HepG2 (cell line): ENCODE data around the gene ID4. TPM values are rescaled to one million over a fixed set of nuclear protein-coding genes. Genes with fewer than 3 reads are reported as not detected.

Experiments
- ATAC-seq: fragments of 200-7000 bp; cut with Tn5 transposase; 3 replicates; pipeline ENCODE4 v1.9.1; 2020; ENCODE audit warnings: mild to moderate bottlenecking, moderate library complexity
- BruUV-seq: library from RNA; stranded (reverse); fragments of 400-500 nt; replicated peaks from 2 replicates; lab custom pipeline; 2021; lab: Mats Ljungman, UMichigan
- CTCF ChIA-PET: fragments of 300-600 bp; formaldehyde crosslinking; extraction: SDS; loops from one replicate; lab custom pipeline; 2021; ENCODE audit warnings: low total read pairs, inconsistent platforms, low intra/inter-chr PET ratio; lab: Yijun Ruan, JAX
- POLR2A ChIA-PET: fragments of 350-600 bp; sonication (Branson Sonifier 250); formaldehyde crosslinking; loops from one replicate; lab custom pipeline; 2020; ENCODE audit warnings: antibody characterized with exemption, inconsistent platforms; lab: Yijun Ruan, JAX
- DNase-seq: peaks from one replicate; pipeline ENCODE4 v3.0.0-alpha.2; 2015; ENCODE audit warnings: low spot score
- FAIRE-seq: peaks from 3 replicates; lab custom pipeline; 2011; peaks lifted over from hg19 to GRCh38; lab: Jason Lieb, UNC
- H2AFZ ChIP-seq: one replicate; pipeline ENCODE4 v1.6.1; 2011; ENCODE audit warnings: low read length, inconsistent platforms
- H3K27ac ChIP-seq: fragments of 300-600 bp; 3 replicates; pipeline ENCODE4 v1.8.0; 2011; ENCODE audit warnings: mixed run types, mild to moderate bottlenecking, mixed read lengths, low read length, inconsistent platforms; ENCODE audit not compliant: insufficient read depth; ENCODE audit errors: extremely low read length
- H3K27me3 ChIP-seq, 2 experiments: fragments of 200-600 bp in 1 of 2; 2 replicates in 1 of 2; 3 replicates in 1 of 2; pipeline versions ENCODE4 v1.6.0 to v1.8.0; 2011; ENCODE audit warnings: low read length in 2 of 2, mild to moderate bottlenecking in 2 of 2, moderate library complexity in 2 of 2, inconsistent platforms in 1 of 2; ENCODE audit not compliant: insufficient read depth in 2 of 2, control insufficient read depth in 1 of 2
- H3K36me3 ChIP-seq, 2 experiments: fragments of 200-600 bp in 1 of 2; replicated peaks in 1 of 2; 2 replicates in 1 of 2; 3 replicates in 1 of 2; pipeline versions ENCODE4 v1.5.1 to v1.8.0; 2011; ENCODE audit warnings: low read length in 2 of 2, inconsistent platforms in 1 of 2; ENCODE audit not compliant: insufficient read depth in 2 of 2, control insufficient read depth in 1 of 2
- H3K4me1 ChIP-seq: 2 replicates; pipeline ENCODE4 v1.5.1; 2012; ENCODE audit warnings: low read length, inconsistent platforms; ENCODE audit not compliant: insufficient read depth
- H3K4me2 ChIP-seq: 2 replicates; pipeline ENCODE4 v1.6.0; 2011; ENCODE audit warnings: low read depth, low read length, inconsistent platforms
- H3K4me3 ChIP-seq, 3 experiments: fragments of 200-600 bp in 1 of 3; sonication (generic), shearing (Covaris generic) in 1 of 3; replicated peaks in 1 of 3; 2 replicates each; pipeline ENCODE4 v1.5.1; 2011 to 2016; ENCODE audit warnings: low read length in 3 of 3, inconsistent platforms in 2 of 3, low read depth in 2 of 3, mild to moderate bottlenecking in 2 of 3, control low read depth in 1 of 3, mixed read lengths in 1 of 3; ENCODE audit not compliant: insufficient read depth in 1 of 3
- H3K79me2 ChIP-seq: one replicate; pipeline ENCODE4 v1.6.1; 2011; ENCODE audit warnings: low read length, inconsistent platforms; ENCODE audit not compliant: insufficient read depth
- H3K9ac ChIP-seq: 2 replicates; pipeline ENCODE4 v1.6.0; 2011; ENCODE audit warnings: mild to moderate bottlenecking, low read depth, low read length, inconsistent platforms; ENCODE audit not compliant: insufficient read depth
- H3K9me3 ChIP-seq: 2 replicates; pipeline ENCODE4 v1.5.1; 2012; ENCODE audit warnings: mild to moderate bottlenecking, low read length
- H4K20me1 ChIP-seq: 2 replicates; pipeline ENCODE4 v1.6.0; 2011; ENCODE audit warnings: inconsistent platforms, mild to moderate bottlenecking, low read length, moderate library complexity; ENCODE audit not compliant: insufficient read depth
- CTCF ChIP-seq: sonication (generic); formaldehyde crosslinking; IDR thresholded peaks from 2 replicates; pipeline ENCODE4 v1.5.0; 2020; ENCODE audit warnings: mild to moderate bottlenecking, missing genetic modification reagents, moderate library complexity
- FOSL2 ChIP-seq: sonication (generic); formaldehyde crosslinking; IDR thresholded peaks from 2 replicates; pipeline ENCODE4 v1.4.0; 2020; ENCODE audit warnings: missing genetic modification reagents
- MATR3 ChIP-seq: sonication (generic); formaldehyde crosslinking; IDR thresholded peaks from 2 replicates; pipeline ENCODE4 v1.4.0; 2020; ENCODE audit warnings: missing genetic modification reagents
- NR2C2 ChIP-seq: sonication (generic); formaldehyde crosslinking; IDR thresholded peaks from 2 replicates; pipeline ENCODE4 v1.4.0; 2020; ENCODE audit warnings: missing genetic modification reagents, mild to moderate bottlenecking, moderate library complexity, borderline replicate concordance
- NRL ChIP-seq: sonication (generic); formaldehyde crosslinking; IDR thresholded peaks from 2 replicates; pipeline ENCODE4 v1.5.0; 2020; ENCODE audit warnings: missing genetic modification reagents, mild to moderate bottlenecking, moderate library complexity, borderline replicate concordance
- POLR2AphosphoS5 ChIP-seq: IDR thresholded peaks from 2 replicates; pipeline ENCODE4 v1.6.1; 2012; ENCODE audit warnings: low read depth, low read length
- SRY ChIP-seq: sonication (generic); formaldehyde crosslinking; IDR thresholded peaks from 2 replicates; pipeline ENCODE4 v1.8.0; 2022; ENCODE audit warnings: mild to moderate bottlenecking, missing genetic modification reagents
- ZIK1 ChIP-seq: sonication (generic); formaldehyde crosslinking; IDR thresholded peaks from 2 replicates; pipeline ENCODE4 v1.5.0; 2020; ENCODE audit warnings: mild to moderate bottlenecking, low read depth, missing genetic modification reagents, borderline replicate concordance
- ZNF24 ChIP-seq: fragments of 450-650 bp; IDR thresholded peaks from 2 replicates; pipeline ENCODE4 v1.6.1; 2017; ENCODE audit warnings: antibody characterized with exemption, mild to moderate bottlenecking
- ZNF354B ChIP-seq: sonication (generic); formaldehyde crosslinking; IDR thresholded peaks from 2 replicates; pipeline ENCODE4 v1.8.0; 2022; ENCODE audit warnings: mild to moderate bottlenecking, missing genetic modification reagents
- ZNF879 ChIP-seq: sonication (generic); formaldehyde crosslinking; IDR thresholded peaks from 2 replicates; pipeline ENCODE4 v1.8.1; 2023; ENCODE audit warnings: missing genetic modification reagents
- ZUFSP ChIP-seq: sonication (generic); formaldehyde crosslinking; IDR thresholded peaks from 2 replicates; pipeline ENCODE4 v1.9.0; 2021; ENCODE audit warnings: missing genetic modification reagents, mild to moderate bottlenecking, borderline replicate concordance
- WGBS: methylation state at CpG from one replicate; pipeline ENCODE4 v1.1.6; 2017; ENCODE audit warnings: low lambda C conversion rate; 5-methylcytosine and 5-hydroxymethylcytosine counted together
- in situ Hi-C: cut with HindIII; loops from 2 replicates; pipeline ENCODE4 v1.10.0; 2017; ENCODE audit warnings: low pct_unique_long_range_greater_than_20kb; ENCODE audit not compliant: extremely low pct_ligation_motif_present
- intact Hi-C: fragments of 100-400 bp; cut with micrococcal nuclease; formaldehyde crosslinking; loops from one replicate; pipeline ENCODE4 v1.10.0; 2022; ENCODE audit not compliant: unreplicated experiment
- polyA plus RNA-seq, 8 experiments: library from polyadenylated mRNA; depleted of rRNA in 3 of 8; stranded (reverse) in 7 of 8; unstranded in 1 of 8; fragments of >200 nt; fragmentation: Illumina TruSeq in 4 of 8; extraction: Trizol in 4 of 8; gene quantifications; 2 replicates each; pipeline versions ENCODE4 v1.2.1 to v1.2.3, GENCODE V29; 2011 to 2016; ENCODE audit warnings: low read depth in 4 of 8, missing spikeins in 1 of 8, mixed read lengths in 1 of 8; ENCODE audit not compliant: insufficient read depth in 1 of 8
- total RNA-seq, 5 experiments: library from RNA; depleted of rRNA; stranded (reverse); fragments of >200 nt; fragmentation: Illumina TruSeq; extraction: Trizol; gene quantifications; 2 replicates each; pipeline ENCODE4 v1.2.3, GENCODE V29; 2016; ENCODE audit warnings: low read depth in 1 of 5
- TF ChIP-seq, protein P1 (sequence below): IDR thresholded peaks from 2 replicates; pipeline ENCODE4 v1.6.1; 2016; ENCODE audit warnings: low read depth, control low read depth
- TF ChIP-seq, protein P2 (sequence below): sonication (generic); formaldehyde crosslinking; IDR thresholded peaks from 2 replicates; pipeline ENCODE4 v1.5.1; 2020; ENCODE audit warnings: mild to moderate bottlenecking, missing genetic modification reagents, moderate library complexity
- TF ChIP-seq, protein P3 (sequence below): sonication (generic); formaldehyde crosslinking; IDR thresholded peaks from 2 replicates; pipeline ENCODE4 v1.8.0; 2022; ENCODE audit warnings: mild to moderate bottlenecking, missing genetic modification reagents; ENCODE audit not compliant: insufficient replicate concordance

The ID4 gene
- total and polyA plus RNA-seq, 2 of the 13 experiments (the other 11 are each of a cell fraction or from before 2014, with no cell fraction given), result 0.20 to 0.44 TPM

- DNase-seq (no peak), ATAC-seq (no peak), FAIRE-seq (no peak)
- no peaks in the 10 kb centered on the region for H3K4me1 ChIP-seq
- H3K4me3 ChIP-seq, result no peak overlapping the region
- H3K9ac ChIP-seq, result no peak overlapping the region
- ChIA-PET CTCF (no interaction called here), POLR2A (no interaction called here)
- H3K27me3 ChIP-seq, result peaks cover 0 to 6% of the 10 kb centered on the region in 2 experiments; a peak in 1 of 5 replicates
- H3K9me3 ChIP-seq, result no peaks in the 10 kb centered on the region
- in situ Hi-C loops, result no loop called here
- H3K4me2 ChIP-seq, result no peak overlapping the region
- H3K36me3 ChIP-seq, result no peaks in the 10 kb centered on the region
- H4K20me1 ChIP-seq, result no peaks in the 10 kb centered on the region
- H2AFZ ChIP-seq, result no peak overlapping the region
- H3K79me2 ChIP-seq, result no peaks in the 10 kb centered on the region
- BruUV-seq, result no TSS peak
- WGBS, result 5% methylated on average over 5 of the region's 5 CpGs
- intact Hi-C loops, result no loop called here
- no peak overlapping the region for H3K27ac ChIP-seq
- TF ChIP-seq NR2C2 (CRISPR knock-in tag) (no peak), MATR3 (CRISPR knock-in tag) (no peak), ZUFSP (CRISPR knock-in tag) (no peak), SRY (CRISPR knock-in tag) (no peak), ZNF354B (CRISPR knock-in tag) (no peak), ZNF879 (no peak), ZNF24 (no peak), ZIK1 (CRISPR knock-in tag) (no peak), POLR2AphosphoS5 (no peak), FOSL2 (CRISPR knock-in tag) (no peak), NRL (CRISPR knock-in tag) (no peak), CTCF (CRISPR knock-in tag) (no peak)
- TF ChIP-seq, protein P1, sequence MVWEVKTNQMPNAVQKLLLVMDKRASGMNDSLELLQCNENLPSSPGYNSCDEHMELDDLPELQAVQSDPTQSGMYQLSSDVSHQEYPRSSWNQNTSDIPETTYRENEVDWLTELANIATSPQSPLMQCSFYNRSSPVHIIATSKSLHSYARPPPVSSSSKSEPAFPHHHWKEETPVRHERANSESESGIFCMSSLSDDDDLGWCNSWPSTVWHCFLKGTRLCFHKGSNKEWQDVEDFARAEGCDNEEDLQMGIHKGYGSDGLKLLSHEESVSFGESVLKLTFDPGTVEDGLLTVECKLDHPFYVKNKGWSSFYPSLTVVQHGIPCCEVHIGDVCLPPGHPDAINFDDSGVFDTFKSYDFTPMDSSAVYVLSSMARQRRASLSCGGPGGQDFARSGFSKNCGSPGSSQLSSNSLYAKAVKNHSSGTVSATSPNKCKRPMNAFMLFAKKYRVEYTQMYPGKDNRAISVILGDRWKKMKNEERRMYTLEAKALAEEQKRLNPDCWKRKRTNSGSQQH (CRISPR knock-in tag), result no peak
- TF ChIP-seq, protein P2, sequence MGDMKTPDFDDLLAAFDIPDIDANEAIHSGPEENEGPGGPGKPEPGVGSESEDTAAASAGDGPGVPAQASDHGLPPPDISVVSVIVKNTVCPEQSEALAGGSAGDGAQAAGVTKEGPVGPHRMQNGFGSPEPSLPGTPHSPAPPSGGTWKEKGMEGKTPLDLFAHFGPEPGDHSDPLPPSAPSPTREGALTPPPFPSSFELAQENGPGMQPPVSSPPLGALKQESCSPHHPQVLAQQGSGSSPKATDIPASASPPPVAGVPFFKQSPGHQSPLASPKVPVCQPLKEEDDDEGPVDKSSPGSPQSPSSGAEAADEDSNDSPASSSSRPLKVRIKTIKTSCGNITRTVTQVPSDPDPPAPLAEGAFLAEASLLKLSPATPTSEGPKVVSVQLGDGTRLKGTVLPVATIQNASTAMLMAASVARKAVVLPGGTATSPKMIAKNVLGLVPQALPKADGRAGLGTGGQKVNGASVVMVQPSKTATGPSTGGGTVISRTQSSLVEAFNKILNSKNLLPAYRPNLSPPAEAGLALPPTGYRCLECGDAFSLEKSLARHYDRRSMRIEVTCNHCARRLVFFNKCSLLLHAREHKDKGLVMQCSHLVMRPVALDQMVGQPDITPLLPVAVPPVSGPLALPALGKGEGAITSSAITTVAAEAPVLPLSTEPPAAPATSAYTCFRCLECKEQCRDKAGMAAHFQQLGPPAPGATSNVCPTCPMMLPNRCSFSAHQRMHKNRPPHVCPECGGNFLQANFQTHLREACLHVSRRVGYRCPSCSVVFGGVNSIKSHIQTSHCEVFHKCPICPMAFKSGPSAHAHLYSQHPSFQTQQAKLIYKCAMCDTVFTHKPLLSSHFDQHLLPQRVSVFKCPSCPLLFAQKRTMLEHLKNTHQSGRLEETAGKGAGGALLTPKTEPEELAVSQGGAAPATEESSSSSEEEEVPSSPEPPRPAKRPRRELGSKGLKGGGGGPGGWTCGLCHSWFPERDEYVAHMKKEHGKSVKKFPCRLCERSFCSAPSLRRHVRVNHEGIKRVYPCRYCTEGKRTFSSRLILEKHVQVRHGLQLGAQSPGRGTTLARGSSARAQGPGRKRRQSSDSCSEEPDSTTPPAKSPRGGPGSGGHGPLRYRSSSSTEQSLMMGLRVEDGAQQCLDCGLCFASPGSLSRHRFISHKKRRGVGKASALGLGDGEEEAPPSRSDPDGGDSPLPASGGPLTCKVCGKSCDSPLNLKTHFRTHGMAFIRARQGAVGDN (CRISPR knock-in tag), result no peak
- TF ChIP-seq, protein P3, sequence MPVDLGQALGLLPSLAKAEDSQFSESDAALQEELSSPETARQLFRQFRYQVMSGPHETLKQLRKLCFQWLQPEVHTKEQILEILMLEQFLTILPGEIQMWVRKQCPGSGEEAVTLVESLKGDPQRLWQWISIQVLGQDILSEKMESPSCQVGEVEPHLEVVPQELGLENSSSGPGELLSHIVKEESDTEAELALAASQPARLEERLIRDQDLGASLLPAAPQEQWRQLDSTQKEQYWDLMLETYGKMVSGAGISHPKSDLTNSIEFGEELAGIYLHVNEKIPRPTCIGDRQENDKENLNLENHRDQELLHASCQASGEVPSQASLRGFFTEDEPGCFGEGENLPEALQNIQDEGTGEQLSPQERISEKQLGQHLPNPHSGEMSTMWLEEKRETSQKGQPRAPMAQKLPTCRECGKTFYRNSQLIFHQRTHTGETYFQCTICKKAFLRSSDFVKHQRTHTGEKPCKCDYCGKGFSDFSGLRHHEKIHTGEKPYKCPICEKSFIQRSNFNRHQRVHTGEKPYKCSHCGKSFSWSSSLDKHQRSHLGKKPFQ (CRISPR knock-in tag), result no peak
Observed at GRCh38 chr6:19891451-19891850, 54.3 kb downstream of the ID4 start.
